ENCODE data around the gene CMTM2. TPM values are rescaled to one million over a fixed set of nuclear protein-coding genes. Genes with fewer than 3 reads are reported as not detected.

CMTM2 gene
- total and polyA plus RNA-seq, 8 donors, result 0.21 to 0.84 (median 0.65) TPM; not detected in 5

GRCh38 chr16:66580605-66581209, 1.4 kb downstream of the CMTM2 start:
- no peak for DNase-seq
- no peak for FAIRE-seq
- TF ChIP-seq CTCF (IDR thresholded peaks at IDR 0.05), result no peak
- no peak overlapping the region for H3K27ac ChIP-seq
- no peaks in the 10 kb centered on the region for H3K4me1 ChIP-seq
- H3K4me3 ChIP-seq, result no peak overlapping the region
- intact Hi-C loops (cut with DNase I), result no loop called here
- peak in 1 of 4 donors; percentile 46 for ATAC-seq
- 85 to 88% methylated on average over 4 of the region's 4 CpGs for WGBS, 2 donors
- no peaks in the 10 kb centered on the region for H3K27me3 ChIP-seq
- no peaks in the 10 kb centered on the region for H3K9me3 ChIP-seq
- no peaks in the 10 kb centered on the region for H3K36me3 ChIP-seq

GRCh38 chr16:66581246-66581952, 2.1 kb downstream of the CMTM2 start:
- ATAC-seq, result peak in 1 of 4 donors; percentile 23
- no peak overlapping the region for H3K27ac ChIP-seq

GRCh38 chr16:66585481-66586239, 6.4 kb downstream of the CMTM2 start:
- Histone ChIP-seq H3K4me1 (no peaks in the 10 kb centered on the region), H3K27me3 (no peaks in the 10 kb centered on the region), H3K9me3 (no peaks in the 10 kb centered on the region), H3K27ac (no peak overlapping the region), H3K4me3 (no peak overlapping the region), H3K36me3 (no peaks in the 10 kb centered on the region)
- intact Hi-C loops (cut with DNase I), result no loop called here
- 79 to 84% methylated on average over 10 of the region's 10 CpGs for WGBS, 2 donors
- no peak for TF ChIP-seq CTCF (IDR thresholded peaks at IDR 0.05)
- FAIRE-seq (no peak), DNase-seq (no peak), ATAC-seq (peak in 2 of 4 donors; percentile 45 to 57)

More at GRCh38 chr16:66581246-66581952, 2.1 kb downstream of the CMTM2 start:
- no peak for TF ChIP-seq CTCF (IDR thresholded peaks at IDR 0.05)
- no peaks in the 10 kb centered on the region for H3K27me3 ChIP-seq
- H3K9me3 ChIP-seq, result no peaks in the 10 kb centered on the region
- intact Hi-C loops (cut with DNase I), result no loop called here
- 84 to 92% methylated on average over 3 of the region's 3 CpGs for WGBS, 2 donors
- H3K4me3 ChIP-seq, result no peak overlapping the region
- no peaks in the 10 kb centered on the region for H3K4me1 ChIP-seq
- no peak for FAIRE-seq
- no peaks in the 10 kb centered on the region for H3K36me3 ChIP-seq
- DNase-seq, result no peak

GRCh38 chr16:66587881-66588600, 8.8 kb downstream of the CMTM2 start:
- Histone ChIP-seq H3K36me3 (no peaks in the 10 kb centered on the region), H3K27me3 (no peaks in the 10 kb centered on the region), H3K9me3 (no peaks in the 10 kb centered on the region), H3K4me3 (no peak overlapping the region), H3K27ac (no peak overlapping the region), H3K4me1 (no peaks in the 10 kb centered on the region)
- intact Hi-C loops (cut with DNase I), result no loop called here
- no peak for DNase-seq
- no peak for ATAC-seq
- TF ChIP-seq CTCF (IDR thresholded peaks at IDR 0.05), result no peak
- no peak for FAIRE-seq
- WGBS, 2 donors, result 78 to 84% methylated on average over 7 of the region's 7 CpGs

All from pancreas (tissue), 10 donors.